Hepatocyte (in vitro differentiated cells): Measurements from ENCODE around the gene HES1.

Experiments
- CTCF ChIP-seq: fragments of 200-600 bp; sonication (generic); IDR thresholded peaks from 2 replicates; pipeline ENCODE4 v1.5.1; 2016; ENCODE audit warnings: antibody characterized with exemption, mild to moderate bottlenecking; ENCODE audit not compliant: poor library complexity
- EZH2 ChIP-seq: fragments of 200-600 bp; sonication (generic); IDR thresholded peaks from 2 replicates; pipeline ENCODE4 v1.6.1; 2016; ENCODE audit warnings: antibody characterized with exemption, mild to moderate bottlenecking, borderline replicate concordance
- EZH2phosphoT487 ChIP-seq: fragments of 200-600 bp; sonication (generic); IDR thresholded peaks from one replicate; pipeline ENCODE4 v1.6.1; 2018; ENCODE audit warnings: antibody characterized with exemption, mild to moderate bottlenecking, low read depth, moderate library complexity; ENCODE audit not compliant: unreplicated experiment, severe bottlenecking

- TF ChIP-seq CTCF (no peak), EZH2 (no peak), EZH2phosphoT487 (no peak)
Observed at GRCh38 chr3:194103505-194103904, 32.4 kb upstream of the HES1 start.
